Measurements from ENCODE around the gene C6orf89.

GRCh38 chr6:36860126-36860525, 25.6 kb upstream of the C6orf89 start:
- TF ChIP-seq GATA2 (IDR thresholded peaks at IDR 0.05; ENCODE audit: low read depth, low read length): no peak
- no peak for TF ChIP-seq GATA3 (IDR thresholded peaks at IDR 0.05; ENCODE audit: low read depth, low read length)
